HG03469 (cell line): ENCODE measurements around the gene TLCD3A.
"Not testable (repeated sequence)": the region's sequence is repeated elsewhere in the genome, so short reads cannot be mapped to it uniquely, and the experiment has no call there.

ENCODE experiments used
- ATAC-seq: cut with Tn5 transposase; IDR thresholded peaks from one replicate; pipeline ENCODE4 v1.9.1; 2021; ENCODE audit warnings: mild to moderate bottlenecking, moderate library complexity, moderate number of reproducible peaks; ENCODE audit not compliant: unreplicated experiment

The TLCD3A gene

DNA sequence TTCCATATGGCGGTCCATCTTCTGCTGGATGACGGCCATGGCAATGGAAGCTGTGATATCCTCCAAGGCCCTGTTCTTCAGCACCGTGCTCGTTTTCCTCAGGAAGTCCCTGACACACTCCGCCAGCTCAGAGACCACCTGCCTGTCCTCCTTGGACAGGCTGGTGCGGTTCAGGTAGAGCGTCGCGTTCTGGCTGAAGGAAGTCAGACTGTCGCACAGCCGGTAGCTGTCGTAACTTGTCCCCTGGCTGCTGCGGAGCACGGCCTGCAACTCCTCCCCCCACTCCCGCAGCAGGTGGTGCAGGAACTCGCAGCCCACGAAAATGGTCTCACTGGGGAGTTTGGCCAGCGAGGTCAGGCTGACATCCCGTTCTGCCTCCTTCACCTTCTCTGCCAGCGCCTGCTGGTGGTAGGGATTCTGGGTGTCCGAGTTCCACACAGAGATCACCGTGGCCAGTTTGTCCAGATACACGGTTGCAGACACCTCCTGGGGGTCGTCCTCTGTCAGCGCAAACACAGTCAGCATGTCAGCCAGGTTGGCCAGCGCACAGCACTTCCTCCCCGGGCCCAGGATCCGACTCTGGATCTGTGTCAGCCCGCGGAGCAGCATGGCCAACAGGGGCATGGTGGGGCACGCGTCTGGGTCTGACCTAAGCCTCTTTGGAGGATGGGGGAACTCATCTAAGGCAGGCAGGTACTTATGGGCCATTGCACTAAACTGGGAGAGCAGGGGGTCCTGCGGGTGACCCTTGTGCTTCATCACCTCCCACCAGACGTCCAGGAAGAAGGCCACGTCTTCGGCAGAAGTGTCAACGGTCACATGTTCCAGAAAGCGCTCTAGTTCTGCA, 14.6 kb downstream of the TLCD3A start:
- no peak for ATAC-seq

DNA sequence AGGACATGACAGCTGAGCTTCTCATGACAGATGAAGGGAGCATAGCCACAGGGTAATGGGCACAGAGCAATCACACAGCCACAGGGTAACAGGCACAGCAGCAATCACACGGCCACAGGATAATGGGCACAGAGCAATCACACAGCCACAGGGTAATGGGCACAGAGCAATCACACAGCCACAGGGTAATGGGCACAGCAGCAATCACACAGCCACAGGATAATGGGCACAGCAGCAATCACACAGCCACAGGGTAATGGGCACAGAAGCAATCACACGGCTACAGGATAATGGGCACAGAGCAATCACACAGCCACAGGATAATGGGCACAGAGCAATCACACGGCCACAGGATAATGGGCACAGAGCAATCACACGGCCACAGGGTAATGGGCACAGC, 16.2 kb downstream of the TLCD3A start:
- ATAC-seq = not testable (repeated sequence)

GRCh38 chr17:749359-749758, 17.0 kb downstream of the TLCD3A start:
- not testable (repeated sequence) for ATAC-seq

- no peak for ATAC-seq
These were observed 18.1 kb downstream of the TLCD3A start for GRCh38 chr17:750431-751037.

DNA sequence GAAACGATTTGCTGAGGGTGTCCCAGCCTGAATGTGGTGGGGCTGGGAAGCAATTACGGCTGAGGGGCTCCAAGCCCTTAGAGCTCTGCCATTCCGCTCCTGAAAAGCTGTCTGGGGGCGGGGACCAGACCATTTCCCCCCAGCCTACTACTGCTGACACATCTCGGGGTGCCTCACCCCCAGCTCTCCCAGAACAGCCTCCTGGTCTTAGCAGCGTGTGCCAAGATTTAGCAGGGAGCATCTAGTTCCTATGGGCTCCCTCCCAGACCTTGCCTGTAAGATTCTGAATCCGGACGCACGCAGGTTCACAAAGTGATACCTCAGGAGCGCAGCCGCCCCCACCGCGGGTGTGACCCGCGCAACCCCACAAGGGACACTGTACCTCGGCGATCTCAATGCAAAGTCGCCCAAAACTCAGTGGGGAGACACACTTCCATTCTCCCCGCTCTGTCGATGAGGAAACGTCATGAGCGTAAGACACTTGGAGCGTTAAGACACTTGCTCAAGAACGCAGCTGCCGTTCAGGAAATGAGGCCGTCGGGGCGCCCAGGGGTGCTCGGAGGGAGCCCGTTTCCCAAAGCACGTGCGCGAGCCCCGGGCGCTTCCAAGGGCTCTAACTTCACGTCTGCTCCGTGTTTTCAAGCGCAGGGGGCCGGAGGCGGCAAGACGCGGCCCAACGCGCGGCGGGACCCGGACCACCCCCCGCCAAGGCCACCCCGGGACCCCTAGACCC, 19.0 kb downstream of the TLCD3A start:
- no peak for ATAC-seq

GRCh38 chr17:752002-752619, 19.7 kb downstream of the TLCD3A start, which contains the start of gene GEMIN4:
GEMIN4 (minus strand) TSS chr17:752264; CDS start chr17:752142, 122 bp downstream.
- peak; percentile 49 for ATAC-seq

- no peak for ATAC-seq
These were observed 20.3 kb downstream of the TLCD3A start for GRCh38 chr17:752620-753219.

DNA sequence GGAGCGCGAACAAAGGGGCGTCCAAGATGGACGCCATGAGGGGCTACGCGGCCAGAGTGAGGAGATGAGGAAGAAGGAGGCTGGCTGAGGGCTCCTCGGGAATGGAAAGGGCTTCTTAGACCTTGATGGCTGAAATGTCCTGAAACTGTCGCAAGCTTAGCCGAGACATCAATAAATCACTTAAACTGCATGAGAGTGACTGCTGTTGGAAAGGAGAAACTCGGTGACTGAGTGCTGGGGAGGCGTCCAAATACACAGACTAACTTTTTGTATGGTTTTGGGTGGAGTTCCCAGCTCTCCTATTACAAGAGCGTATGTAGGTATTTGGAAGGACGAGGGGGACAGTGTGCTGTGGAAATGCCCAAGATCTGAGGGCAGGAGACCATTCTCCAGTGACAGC, 21.0 kb downstream of the TLCD3A start:
- ATAC-seq = no peak

DNA sequence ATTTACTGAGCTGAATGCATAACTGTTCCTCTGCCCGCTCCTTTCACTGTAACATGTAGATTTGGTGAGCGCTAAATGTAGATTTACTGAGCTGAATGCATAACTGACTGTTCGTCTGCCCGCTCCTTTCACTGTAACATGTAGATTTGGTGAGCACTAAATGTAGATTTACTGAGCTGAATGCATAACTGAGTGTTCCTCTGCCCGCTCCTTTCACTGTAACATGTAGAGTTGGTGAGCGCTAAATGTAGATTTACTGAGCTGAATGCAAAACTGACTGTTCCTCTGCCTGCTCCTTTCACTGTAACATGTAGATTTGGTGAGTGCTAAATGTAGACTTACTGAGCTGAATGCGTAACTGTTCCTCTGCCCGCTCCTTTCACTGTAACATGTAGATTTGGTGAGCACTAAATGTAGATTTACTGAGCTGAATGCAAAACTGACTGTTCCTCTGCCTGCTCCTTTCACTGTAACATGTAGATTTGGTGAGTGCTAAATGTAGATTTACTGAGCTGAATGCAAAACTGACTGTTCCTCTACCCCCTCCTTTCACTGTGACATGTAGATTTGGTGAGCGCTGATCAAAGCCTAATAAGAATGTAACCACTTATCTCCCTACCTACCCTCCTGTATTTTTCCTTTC, 23.0 kb downstream of the TLCD3A start:
- ATAC-seq = not testable (repeated sequence)

- not testable (repeated sequence) for ATAC-seq
These were observed 23.7 kb downstream of the TLCD3A start for GRCh38 chr17:756010-756567.

DNA sequence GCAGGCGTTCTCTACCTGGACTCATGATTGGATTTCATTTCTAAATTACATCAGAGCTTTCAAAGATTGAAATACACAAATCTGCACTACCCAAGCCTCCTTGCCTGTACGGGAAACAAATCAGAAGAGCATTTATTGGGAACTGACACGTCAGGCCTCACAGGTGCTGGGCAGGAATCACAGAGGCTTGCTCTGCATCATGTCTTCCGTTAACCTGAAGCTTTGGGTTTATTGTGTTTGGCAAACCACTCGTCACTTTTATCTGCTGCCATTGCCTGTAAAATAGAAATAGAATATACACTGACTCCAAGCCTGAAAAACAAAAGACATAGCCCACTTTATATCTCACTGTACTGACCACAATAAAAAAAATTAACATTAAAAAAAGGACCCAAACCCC, 27.6 kb downstream of the TLCD3A start:
- ATAC-seq = no peak

DNA sequence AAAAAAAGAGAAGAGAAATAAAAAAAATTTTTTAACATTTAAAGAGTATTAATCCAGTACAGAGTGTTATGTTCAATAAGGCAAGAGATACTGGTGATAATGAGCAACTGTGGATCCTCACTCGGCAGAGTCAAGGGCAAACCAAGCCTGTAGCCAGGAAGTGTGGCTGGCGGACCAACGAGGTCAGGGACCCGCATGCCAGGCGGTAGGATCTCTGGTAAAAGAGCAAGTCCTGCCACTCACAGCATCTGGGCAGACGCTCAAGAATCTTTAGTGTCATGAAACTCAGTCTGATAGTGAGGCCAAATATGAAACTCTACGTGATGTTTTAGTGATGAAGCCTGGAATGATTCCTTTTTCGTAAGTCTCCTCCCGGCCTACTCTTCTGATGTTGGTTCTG, 28.0 kb downstream of the TLCD3A start:
- ATAC-seq = no peak

GRCh38 chr17:767076-767475, 34.7 kb downstream of the TLCD3A start:
- ATAC-seq = no peak

DNA sequence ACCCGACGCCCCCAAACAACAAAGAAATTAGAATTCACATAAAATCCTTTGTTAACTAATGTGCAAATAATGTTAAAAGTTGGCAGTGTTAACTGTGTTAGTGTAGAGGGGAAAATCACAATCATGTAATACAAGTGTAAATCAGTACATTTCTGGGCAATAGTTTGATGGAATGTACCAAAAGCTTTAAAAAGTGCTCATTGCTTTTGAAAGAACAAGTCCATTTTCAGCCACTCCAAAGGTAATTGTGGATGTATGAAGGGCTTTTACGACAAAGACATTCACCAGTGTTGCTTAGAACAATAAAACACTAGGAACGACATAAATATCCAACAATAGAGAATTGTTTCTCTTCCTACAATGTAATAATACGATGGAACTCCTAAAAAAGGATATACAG, 40.6 kb downstream of the TLCD3A start:
- no peak for ATAC-seq

DNA sequence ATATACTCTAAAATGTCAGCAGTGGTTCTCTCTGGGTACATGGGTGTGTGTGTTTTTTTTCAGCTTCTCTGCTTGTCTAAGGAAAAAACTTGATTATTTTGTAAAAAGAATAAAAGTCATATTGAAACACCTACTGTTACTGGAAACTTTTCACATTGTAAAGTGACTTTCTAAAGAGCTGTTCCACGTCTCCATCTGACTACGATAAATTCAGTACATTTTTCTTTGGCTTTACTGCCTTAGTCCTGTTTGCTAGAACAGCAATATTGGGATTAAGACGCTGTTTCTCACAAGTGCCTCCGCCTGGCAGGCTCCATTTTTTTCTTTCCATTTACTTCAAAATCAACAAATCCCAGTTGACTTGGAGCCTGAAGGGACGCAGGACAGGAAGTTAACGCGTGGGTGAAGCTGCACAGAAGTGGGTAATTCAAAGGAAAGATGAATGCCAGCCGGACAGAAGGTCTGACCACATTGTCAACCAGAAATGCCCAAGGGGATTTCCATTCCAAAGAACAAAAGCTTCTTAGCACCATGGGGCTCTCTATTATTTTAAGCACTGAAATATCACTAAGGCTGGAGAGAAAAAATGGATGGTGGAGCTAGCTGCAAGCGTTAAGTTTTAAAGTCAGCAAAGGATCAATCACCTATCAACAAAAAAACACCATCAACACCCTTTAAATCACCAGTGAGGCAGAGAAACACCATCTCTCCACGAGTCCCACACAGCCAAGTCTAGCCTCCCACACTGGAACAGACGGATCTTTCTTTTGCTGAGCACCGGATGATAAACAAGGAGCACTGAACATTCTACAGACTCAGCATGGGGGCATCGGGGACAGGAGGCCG, 41.3 kb downstream of the TLCD3A start:
- ATAC-seq = no peak

DNA sequence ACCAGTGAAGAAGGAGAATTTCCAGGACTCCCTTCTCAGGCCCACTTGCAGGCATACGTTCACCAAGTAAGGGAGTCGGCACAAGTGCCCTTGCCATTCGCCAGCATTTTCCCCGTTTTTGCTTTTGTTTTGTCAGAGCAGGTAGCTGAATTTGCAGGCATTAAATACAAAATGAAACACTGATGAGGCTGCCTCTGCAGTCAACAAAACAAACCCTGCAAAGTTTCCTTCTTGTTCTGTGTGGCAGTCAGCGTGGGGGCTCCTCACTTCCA, 41.9 kb downstream of the TLCD3A start:
- ATAC-seq = no peak

GRCh38 chr17:778096-778495, 45.7 kb downstream of the TLCD3A start:
- ATAC-seq = no peak

DNA sequence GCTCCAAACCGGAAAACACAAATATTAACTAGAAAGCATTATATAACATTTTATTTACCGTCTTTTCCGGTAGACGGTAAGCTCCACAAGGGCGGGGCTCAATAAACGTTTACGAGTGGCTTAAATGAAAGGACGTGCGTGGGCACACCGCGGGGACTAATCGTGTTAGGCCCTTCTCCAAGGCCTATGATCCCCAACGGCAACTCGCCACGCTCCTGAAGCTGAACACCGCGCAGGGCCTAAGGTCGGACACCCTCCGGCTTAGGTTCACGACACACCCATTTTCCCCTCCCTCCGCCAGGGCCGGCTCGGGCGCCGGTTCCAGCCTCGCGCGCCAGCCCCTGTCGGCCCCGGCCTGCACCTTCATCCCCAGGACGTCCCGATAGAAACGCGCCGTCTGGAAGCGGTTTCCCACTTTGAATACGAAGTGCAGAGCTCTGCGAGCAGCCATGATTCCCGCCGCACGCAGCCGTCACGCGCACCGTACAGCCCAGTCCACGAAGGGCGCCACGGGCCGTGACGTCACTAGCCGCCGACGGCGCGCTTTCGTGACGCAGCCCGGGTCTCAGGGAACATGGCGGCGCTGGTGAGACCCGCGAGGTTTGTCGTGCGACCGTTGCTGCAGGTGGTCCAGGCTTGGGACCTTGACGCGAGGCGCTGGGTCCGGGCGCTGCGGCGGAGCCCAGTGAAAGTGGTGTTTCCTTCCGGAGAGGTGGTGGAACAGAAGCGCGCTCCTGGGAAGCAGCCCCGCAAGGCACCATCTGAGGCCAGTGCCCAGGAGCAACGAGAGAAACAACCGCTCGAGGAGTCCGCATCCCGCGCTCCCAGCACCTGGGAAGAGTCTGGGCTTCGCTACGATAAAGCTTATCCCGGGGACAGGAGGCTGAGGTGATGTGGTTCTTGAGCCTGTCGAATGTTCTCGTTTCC, 49.7 kb downstream of the TLCD3A start, which contains the start of the genes GLOD4 and MRM3:
Gene GLOD4 (minus strand): TSS at position 476 of the 927 bp plus-strand sequence. CDS start 25 bp downstream, at position 451.
Gene MRM3 (plus strand): TSS at position 549 of the 927 bp plus-strand sequence. CDS start 26 bp downstream, at position 575.
- ATAC-seq = peak; percentile 69
